ENCODE results near the gene BMPER. TPM values are rescaled to one million over a fixed set of nuclear protein-coding genes. Genes with fewer than 3 reads are reported as not detected.

The BMPER gene
- total and polyA plus RNA-seq, 8 donors, result 1.9 to 9.5 (median 4.6) TPM; not detected in 1

GRCh38 chr7:33933611-33934281 lies 28.4 kb downstream of the BMPER start:
- intact Hi-C loops (cut with DNase I; ENCODE audit: low total_unique reads), result no loop called here
- DNase-seq, result no peak
- H3K4me3 ChIP-seq, result no peak overlapping the region
- peak overlapping the region in 2 of 5 donors; percentile 3 to 69 for H3K27ac ChIP-seq
- H3K36me3 ChIP-seq, result peaks cover 0 to 13% (median 3%) of the 10 kb centered on the region in 4 donors
- H3K9me3 ChIP-seq, result no peaks in the 10 kb centered on the region
- no peak for TF ChIP-seq POLR2A (IDR thresholded peaks at IDR 0.05)
- TF ChIP-seq POLR2AphosphoS5 (IDR thresholded peaks at IDR 0.05), result peak in 1 of 3 donors; percentile 58
- no peak for TF ChIP-seq CTCF (IDR thresholded peaks at IDR 0.05)
- no peak for TF ChIP-seq EP300 (IDR thresholded peaks at IDR 0.05)
- H3K4me1 ChIP-seq, result peaks cover 0 to 20% (median 8%) of the 10 kb centered on the region in 4 donors
- H3K27me3 ChIP-seq, result no peaks in the 10 kb centered on the region
- 62 to 83% (median 81%) methylated on average over 4 of the region's 4 CpGs for WGBS, 5 donors

- no peak for TF ChIP-seq POLR2AphosphoS5 (IDR thresholded peaks at IDR 0.05)
- intact Hi-C loops (cut with DNase I; ENCODE audit: low total_unique reads), result no loop called here
- 88 to 97% (median 92%) methylated on average over 2 of the region's 2 CpGs for WGBS, 5 donors
- no peak overlapping the region for H3K27ac ChIP-seq
- peaks cover 0 to 20% (median 8%) of the 10 kb centered on the region in 4 donors for H3K4me1 ChIP-seq
- no peaks in the 10 kb centered on the region for H3K9me3 ChIP-seq
- H3K36me3 ChIP-seq, result peaks cover 0 to 20% (median 3%) of the 10 kb centered on the region in 4 donors
- H3K27me3 ChIP-seq, result no peaks in the 10 kb centered on the region
- no peak for DNase-seq
- H3K4me3 ChIP-seq, result no peak overlapping the region
Observed at GRCh38 chr7:33934391-33934790, 29.1 kb downstream of the BMPER start.

- no peak for TF ChIP-seq POLR2AphosphoS5 (IDR thresholded peaks at IDR 0.05)
- TF ChIP-seq CTCF (IDR thresholded peaks at IDR 0.05), result no peak
- no peak for TF ChIP-seq POLR2A (IDR thresholded peaks at IDR 0.05)
- TF ChIP-seq EP300 (IDR thresholded peaks at IDR 0.05), result no peak
- Histone ChIP-seq H3K9me3 (no peaks in the 10 kb centered on the region), H3K27me3 (no peaks in the 10 kb centered on the region), H3K4me3 (no peak overlapping the region), H3K27ac (no peak overlapping the region), H3K4me1 (peaks cover 0 to 17% (median 8%) of the 10 kb centered on the region in 4 donors), H3K36me3 (peaks cover 0 to 21% (median 3%) of the 10 kb centered on the region in 4 donors)
- intact Hi-C loops (cut with DNase I; ENCODE audit: low total_unique reads), result no loop called here
- WGBS, 5 donors, result 77 to 90% (median 85%) methylated on average over 5 of the region's 5 CpGs
- DNase-seq, result no peak
Observed at GRCh38 chr7:33936503-33936902, 31.2 kb downstream of the BMPER start.

- intact Hi-C loops (cut with DNase I; ENCODE audit: low total_unique reads), result no loop called here
- Histone ChIP-seq H3K9me3 (no peaks in the 10 kb centered on the region), H3K36me3 (peaks cover 0 to 21% (median 3%) of the 10 kb centered on the region in 4 donors), H3K27ac (no peak overlapping the region), H3K27me3 (no peaks in the 10 kb centered on the region), H3K4me3 (no peak overlapping the region), H3K4me1 (peaks cover 0 to 8% (median 5%) of the 10 kb centered on the region in 4 donors)
- no peak for TF ChIP-seq CTCF (IDR thresholded peaks at IDR 0.05)
- TF ChIP-seq POLR2AphosphoS5 (IDR thresholded peaks at IDR 0.05), result no peak
- no peak for TF ChIP-seq POLR2A (IDR thresholded peaks at IDR 0.05)
- TF ChIP-seq EP300 (IDR thresholded peaks at IDR 0.05), result no peak
- DNase-seq, result no peak
- 82 to 96% (median 87%) methylated on average over 5 of the region's 5 CpGs for WGBS, 5 donors
Observed at GRCh38 chr7:33937871-33938270, 32.5 kb downstream of the BMPER start.

GRCh38 chr7:33939121-33939520 lies 33.8 kb downstream of the BMPER start:
- Histone ChIP-seq H3K9me3 (no peaks in the 10 kb centered on the region), H3K27ac (no peak overlapping the region), H3K36me3 (peaks cover 0 to 21% (median 3%) of the 10 kb centered on the region in 4 donors), H3K27me3 (no peaks in the 10 kb centered on the region), H3K4me3 (no peak overlapping the region), H3K4me1 (no peaks in the 10 kb centered on the region)
- WGBS, 5 donors, result 38 to 76% (median 63%) methylated on average over 2 of the region's 2 CpGs
- no peak for DNase-seq
- TF ChIP-seq POLR2A (IDR thresholded peaks at IDR 0.05) (no peak), CTCF (IDR thresholded peaks at IDR 0.05) (no peak), EP300 (IDR thresholded peaks at IDR 0.05) (no peak), POLR2AphosphoS5 (IDR thresholded peaks at IDR 0.05) (no peak)
- intact Hi-C loops (cut with DNase I; ENCODE audit: low total_unique reads), result no loop called here

Data from stomach (tissue), 9 donors.